ENCODE data around the gene IGFL2.
"Not testable (repeated sequence)": the region's sequence is repeated elsewhere in the genome, so short reads cannot be mapped to it uniquely, and the experiment has no call there.

Gene IGFL2

GRCh38 chr19:46144756-46145155 lies 3.3 kb upstream of the IGFL2 start:
- DNase-seq = no peak

GRCh38 chr19:46147166-46147740 lies 785 bp upstream of the IGFL2 start:
- no peak for DNase-seq

GRCh38 chr19:46150606-46151005 lies 2.6 kb downstream of the IGFL2 start:
- no peak for DNase-seq

- no peak for DNase-seq
Observed at GRCh38 chr19:46155237-46155636, 7.2 kb downstream of the IGFL2 start.

GRCh38 chr19:46159418-46160232 lies 11.6 kb downstream of the IGFL2 start:
- no peak for DNase-seq

GRCh38 chr19:46160233-46160775 lies 12.3 kb downstream of the IGFL2 start:
- DNase-seq = no peak

- DNase-seq = not testable (repeated sequence)
Observed at GRCh38 chr19:46161642-46162257, 13.7 kb downstream of the IGFL2 start.

- no peak for DNase-seq
Observed at GRCh38 chr19:46162731-46163130, 14.7 kb downstream of the IGFL2 start.

- DNase-seq = no peak
Observed at GRCh38 chr19:46173886-46174480, 25.9 kb downstream of the IGFL2 start.

GRCh38 chr19:46176116-46176860 lies 28.2 kb downstream of the IGFL2 start:
- DNase-seq = no peak

- DNase-seq = no peak
Observed at GRCh38 chr19:46179076-46179759, 31.2 kb downstream of the IGFL2 start.

- peak; percentile 13 for DNase-seq
Observed at GRCh38 chr19:46180701-46181387, 32.8 kb downstream of the IGFL2 start.

GRCh38 chr19:46181388-46181779 lies 33.3 kb downstream of the IGFL2 start:
- peak; percentile 98 for DNase-seq

GRCh38 chr19:46182476-46182875 lies 34.4 kb downstream of the IGFL2 start:
- no peak for DNase-seq

- peak; percentile 81 for DNase-seq
Observed at GRCh38 chr19:46184775-46185710, 37.0 kb downstream of the IGFL2 start.

- DNase-seq = no peak
Observed at GRCh38 chr19:46186101-46186716, 38.2 kb downstream of the IGFL2 start.

GRCh38 chr19:46186717-46187101 lies 38.7 kb downstream of the IGFL2 start:
- no peak for DNase-seq

- peak; percentile 53 for DNase-seq
Observed at GRCh38 chr19:46189971-46190888, 42.2 kb downstream of the IGFL2 start.

GRCh38 chr19:46191356-46191755 lies 43.3 kb downstream of the IGFL2 start:
- DNase-seq = no peak
